ENCODE data around the gene LMOD1. TPM values are rescaled to one million over a fixed set of nuclear protein-coding genes. Genes with fewer than 3 reads are reported as not detected.
"Not testable (repeated sequence)": the region's sequence is repeated elsewhere in the genome, so short reads cannot be mapped to it uniquely, and the experiment has no call there.

The LMOD1 gene
- total RNA-seq, 2 donors from 2014 or later, result 112 to 190 TPM

DNA sequence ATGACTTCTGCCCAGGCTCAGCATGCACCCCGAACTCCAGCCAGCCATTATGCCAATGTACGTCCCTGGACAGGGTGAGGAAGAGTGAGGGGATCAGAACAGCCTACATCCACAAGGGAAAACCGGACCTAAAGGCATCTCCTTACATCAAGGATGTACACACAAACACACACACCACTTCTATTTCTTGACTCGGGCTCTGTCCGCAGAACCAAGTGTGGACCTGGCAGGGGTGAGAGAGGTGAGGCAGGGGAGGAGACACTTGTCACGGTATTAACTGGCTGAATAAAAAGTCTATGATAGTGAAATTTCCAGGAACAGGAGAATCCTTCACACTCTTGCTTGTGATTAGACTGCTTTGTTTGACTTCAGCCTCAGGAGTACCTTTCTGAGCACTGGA is 2.3 kb downstream of the LMOD1 start:
- peak overlapping the region; percentile 32 to 40 for H3K4me3 ChIP-seq
- no peaks in the 10 kb centered on the region for H3K36me3 ChIP-seq
- intact Hi-C loops (cut with DNase I), result no loop called here
- TF ChIP-seq POLR2A (IDR thresholded peaks at IDR 0.05), result no peak
- TF ChIP-seq, protein P1, sequence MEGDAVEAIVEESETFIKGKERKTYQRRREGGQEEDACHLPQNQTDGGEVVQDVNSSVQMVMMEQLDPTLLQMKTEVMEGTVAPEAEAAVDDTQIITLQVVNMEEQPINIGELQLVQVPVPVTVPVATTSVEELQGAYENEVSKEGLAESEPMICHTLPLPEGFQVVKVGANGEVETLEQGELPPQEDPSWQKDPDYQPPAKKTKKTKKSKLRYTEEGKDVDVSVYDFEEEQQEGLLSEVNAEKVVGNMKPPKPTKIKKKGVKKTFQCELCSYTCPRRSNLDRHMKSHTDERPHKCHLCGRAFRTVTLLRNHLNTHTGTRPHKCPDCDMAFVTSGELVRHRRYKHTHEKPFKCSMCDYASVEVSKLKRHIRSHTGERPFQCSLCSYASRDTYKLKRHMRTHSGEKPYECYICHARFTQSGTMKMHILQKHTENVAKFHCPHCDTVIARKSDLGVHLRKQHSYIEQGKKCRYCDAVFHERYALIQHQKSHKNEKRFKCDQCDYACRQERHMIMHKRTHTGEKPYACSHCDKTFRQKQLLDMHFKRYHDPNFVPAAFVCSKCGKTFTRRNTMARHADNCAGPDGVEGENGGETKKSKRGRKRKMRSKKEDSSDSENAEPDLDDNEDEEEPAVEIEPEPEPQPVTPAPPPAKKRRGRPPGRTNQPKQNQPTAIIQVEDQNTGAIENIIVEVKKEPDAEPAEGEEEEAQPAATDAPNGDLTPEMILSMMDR (IDR thresholded peaks at IDR 0.05), result no peak
- TF ChIP-seq POLR2AphosphoS5 (IDR thresholded peaks at IDR 0.05), result no peak
- WGBS, result 64% methylated on average over 6 of the region's 6 CpGs
- DNase-seq (ENCODE audit: low spot score), result no peak
- H3K27me3 ChIP-seq (replicated peaks; ENCODE audit: insufficient read depth), result no peaks in the 10 kb centered on the region
- peak overlapping the region; percentile 74 to 81 for H3K27ac ChIP-seq
- H3K4me1 ChIP-seq (replicated peaks), result no peaks in the 10 kb centered on the region
- no peaks in the 10 kb centered on the region for H3K9me3 ChIP-seq

DNA sequence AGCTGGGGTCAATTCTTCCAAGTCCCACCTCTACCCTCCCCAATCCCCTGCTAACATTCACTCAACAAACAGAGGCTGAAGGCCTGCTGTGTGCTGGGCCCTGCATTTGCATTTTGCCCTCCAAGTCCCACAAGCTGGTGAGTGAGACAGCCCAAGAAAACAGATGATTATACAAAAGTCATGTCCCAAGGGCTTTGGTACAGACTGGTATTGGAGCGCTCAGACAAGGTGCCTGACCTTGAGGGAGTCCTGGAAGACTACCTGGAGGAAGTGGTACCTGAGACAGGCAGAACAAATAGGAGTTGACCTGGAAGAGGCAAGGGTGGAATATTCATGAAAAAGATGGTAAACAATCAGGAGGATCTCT is 4.2 kb downstream of the LMOD1 start:
- no peak for DNase-seq (ENCODE audit: low spot score)
- Histone ChIP-seq H3K36me3 (no peaks in the 10 kb centered on the region), H3K9me3 (no peaks in the 10 kb centered on the region), H3K27ac (peak overlapping the region; percentile 56 to 74), H3K4me3 (peak overlapping the region in 1 of 2 donors; percentile 2), H3K27me3 (replicated peaks; ENCODE audit: insufficient read depth) (no peaks in the 10 kb centered on the region), H3K4me1 (replicated peaks) (no peaks in the 10 kb centered on the region)
- WGBS, result 76% methylated on average over 1 of the region's 1 CpG
- TF ChIP-seq, protein P1 (IDR thresholded peaks at IDR 0.05), result no peak
- no peak for TF ChIP-seq POLR2A (IDR thresholded peaks at IDR 0.05)
- intact Hi-C loops (cut with DNase I), result no loop called here

DNA sequence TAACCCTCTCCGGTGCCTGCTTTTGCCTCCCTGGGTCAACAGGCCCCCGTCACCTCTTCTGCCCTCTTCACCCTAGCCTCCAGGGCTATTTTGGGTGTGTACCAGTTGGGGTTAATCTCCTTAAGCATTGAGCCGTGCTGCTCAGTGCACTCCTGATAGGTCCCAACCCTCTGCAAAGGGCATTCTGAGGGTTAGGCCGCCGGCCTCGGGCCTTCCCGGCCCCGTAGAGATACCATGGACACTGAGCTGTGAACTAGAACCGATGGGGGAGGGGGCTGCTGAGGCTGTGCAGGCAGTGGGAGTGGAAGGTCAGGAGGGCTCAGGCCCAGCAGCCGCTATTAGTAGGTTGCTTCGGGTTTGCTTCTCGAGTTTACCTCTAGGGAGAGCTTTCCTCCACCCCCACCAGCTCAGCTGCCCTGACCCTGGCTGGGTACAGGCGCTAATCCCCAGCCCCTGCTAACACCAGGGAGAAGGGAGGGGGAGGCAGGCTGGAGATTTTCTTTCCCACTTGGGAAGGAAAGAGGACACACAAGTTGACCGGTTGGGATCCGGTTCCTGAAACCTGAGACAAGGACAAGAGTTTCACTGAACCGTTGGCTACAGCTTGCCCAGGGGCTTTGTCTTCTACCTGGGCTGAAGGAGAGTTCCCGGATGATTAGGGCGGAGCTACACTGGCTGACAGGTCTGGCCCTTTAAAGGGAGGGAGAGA is 4.8 kb downstream of the LMOD1 start:
- H3K4me1 ChIP-seq (replicated peaks), result no peaks in the 10 kb centered on the region
- H3K9me3 ChIP-seq, result no peaks in the 10 kb centered on the region
- TF ChIP-seq POLR2AphosphoS5 (IDR thresholded peaks at IDR 0.05) (no peak), POLR2A (IDR thresholded peaks at IDR 0.05) (no peak)
- TF ChIP-seq, protein P1 (IDR thresholded peaks at IDR 0.05), result no peak
- H3K27ac ChIP-seq, result peak overlapping the region; percentile 56 to 74
- H3K27me3 ChIP-seq (replicated peaks; ENCODE audit: insufficient read depth), result no peaks in the 10 kb centered on the region
- intact Hi-C loops (cut with DNase I), result no loop called here
- DNase-seq (ENCODE audit: low spot score), result no peak
- no peaks in the 10 kb centered on the region for H3K36me3 ChIP-seq
- WGBS, result 41% methylated on average over 18 of the region's 18 CpGs
- H3K4me3 ChIP-seq, result peak overlapping the region in 1 of 2 donors; percentile 2

DNA sequence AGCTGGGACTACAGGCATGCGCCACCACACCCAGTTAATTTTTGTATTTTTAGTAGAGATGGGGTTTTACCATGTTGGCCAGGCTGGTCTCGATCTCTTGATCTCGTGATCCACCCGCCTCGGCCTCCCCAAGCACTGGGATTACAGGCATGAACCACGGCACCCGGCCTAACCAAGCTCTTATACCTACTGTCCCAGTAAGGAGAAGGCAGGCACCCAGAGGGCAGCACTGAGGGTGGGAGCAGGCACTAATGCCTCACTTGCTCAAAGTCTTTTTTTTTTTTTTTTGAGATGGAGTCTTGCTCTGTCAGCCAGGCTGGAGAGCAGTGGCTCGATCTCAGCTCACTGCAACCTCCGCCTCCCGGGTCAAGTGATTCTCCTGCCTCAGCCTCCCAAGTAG is 6.0 kb downstream of the LMOD1 start:
- intact Hi-C loops (cut with DNase I); H3K27me3 ChIP-seq (replicated peaks; ENCODE audit: insufficient read depth); H3K36me3 ChIP-seq; H3K4me1 ChIP-seq (replicated peaks); H3K4me3 ChIP-seq; H3K9me3 ChIP-seq; DNase-seq (ENCODE audit: low spot score): not testable (repeated sequence)
- WGBS, result 85% methylated on average over 10 of the region's 10 CpGs
- H3K27ac ChIP-seq, result peak overlapping the region; percentile 33 to 52

DNA sequence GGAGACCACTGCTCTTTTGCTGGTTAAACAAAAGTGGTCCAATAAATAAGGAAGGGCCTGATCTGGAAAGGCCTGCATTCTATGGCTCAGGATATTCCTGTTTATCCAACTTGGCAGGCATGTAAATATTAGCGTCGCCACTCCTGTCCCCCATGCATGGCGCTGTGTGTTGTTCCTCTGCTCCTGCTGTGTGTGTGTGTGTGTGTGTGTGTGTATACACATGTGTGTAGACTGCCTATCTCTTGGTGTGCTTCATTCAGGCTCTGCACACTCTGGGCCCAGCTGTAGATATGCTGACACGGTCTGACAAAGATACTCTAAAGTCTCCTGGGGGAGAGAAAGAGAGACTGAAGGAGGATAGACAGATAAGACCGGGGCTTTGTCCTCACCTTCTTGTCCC is 6.8 kb downstream of the LMOD1 start:
- Histone ChIP-seq H3K27me3 (replicated peaks; ENCODE audit: insufficient read depth) (no peaks in the 10 kb centered on the region), H3K36me3 (no peaks in the 10 kb centered on the region), H3K4me1 (replicated peaks) (no peaks in the 10 kb centered on the region), H3K4me3 (no peak overlapping the region), H3K27ac (peak overlapping the region; percentile 33 to 52), H3K9me3 (no peaks in the 10 kb centered on the region)
- TF ChIP-seq, protein P1 (IDR thresholded peaks at IDR 0.05), result no peak
- TF ChIP-seq POLR2A (IDR thresholded peaks at IDR 0.05), result no peak
- TF ChIP-seq POLR2AphosphoS5 (IDR thresholded peaks at IDR 0.05), result no peak
- intact Hi-C loops (cut with DNase I), result no loop called here
- no peak for DNase-seq (ENCODE audit: low spot score)
- 43% methylated on average over 5 of the region's 5 CpGs for WGBS
